ENCODE data around the gene ZNF839. TPM values are rescaled to one million over a fixed set of nuclear protein-coding genes. Genes with fewer than 3 reads are reported as not detected.
"Not testable (repeated sequence)": the region's sequence is repeated elsewhere in the genome, so short reads cannot be mapped to it uniquely, and the experiment has no call there.

The ZNF839 gene
- total RNA-seq, 1 donor, result 12.5 TPM

GRCh38 chr14:102321456-102322422 lies 2.2 kb downstream of the ZNF839 start:
- no peak overlapping the region for H3K4me3 ChIP-seq (ENCODE audit: low read length)
- H3K4me1 ChIP-seq (ENCODE audit: insufficient read depth, low read length), result peaks cover 41% of the 10 kb centered on the region
- no peaks in the 10 kb centered on the region for H3K27me3 ChIP-seq (ENCODE audit: insufficient read depth, low read length)
- H3K9me3 ChIP-seq (ENCODE audit: low read depth, low read length), result no peaks in the 10 kb centered on the region

- Histone ChIP-seq H3K9me3 (ENCODE audit: low read depth, low read length) (no peaks in the 10 kb centered on the region), H3K4me1 (ENCODE audit: insufficient read depth, low read length) (peaks cover 29% of the 10 kb centered on the region), H3K4me3 (ENCODE audit: low read length) (no peak overlapping the region), H3K27me3 (ENCODE audit: insufficient read depth, low read length) (no peaks in the 10 kb centered on the region)
Observed at GRCh38 chr14:102323102-102323501, 3.6 kb downstream of the ZNF839 start.

GRCh38 chr14:102325791-102326345 lies 6.3 kb downstream of the ZNF839 start:
- Histone ChIP-seq H3K27me3 (ENCODE audit: insufficient read depth, low read length) (no peaks in the 10 kb centered on the region), H3K4me3 (ENCODE audit: low read length) (no peak overlapping the region), H3K9me3 (ENCODE audit: low read depth, low read length) (no peaks in the 10 kb centered on the region), H3K4me1 (ENCODE audit: insufficient read depth, low read length) (peaks cover 8% of the 10 kb centered on the region)

GRCh38 chr14:102326583-102326982 lies 7.0 kb downstream of the ZNF839 start:
- Histone ChIP-seq H3K9me3 (ENCODE audit: low read depth, low read length) (no peaks in the 10 kb centered on the region), H3K27me3 (ENCODE audit: insufficient read depth, low read length) (no peaks in the 10 kb centered on the region), H3K4me1 (ENCODE audit: insufficient read depth, low read length) (peaks cover 5% of the 10 kb centered on the region), H3K4me3 (ENCODE audit: low read length) (no peak overlapping the region)

GRCh38 chr14:102329381-102329780 lies 9.8 kb downstream of the ZNF839 start:
- H3K27me3 ChIP-seq (ENCODE audit: insufficient read depth, low read length); H3K4me3 ChIP-seq (ENCODE audit: low read length); H3K9me3 ChIP-seq (ENCODE audit: low read depth, low read length); H3K4me1 ChIP-seq (ENCODE audit: insufficient read depth, low read length): not testable (repeated sequence)

GRCh38 chr14:102330806-102331205 lies 11.3 kb downstream of the ZNF839 start:
- H3K4me1 ChIP-seq (ENCODE audit: insufficient read depth, low read length), result no peaks in the 10 kb centered on the region
- no peaks in the 10 kb centered on the region for H3K27me3 ChIP-seq (ENCODE audit: insufficient read depth, low read length)
- H3K9me3 ChIP-seq (ENCODE audit: low read depth, low read length), result no peaks in the 10 kb centered on the region
- H3K4me3 ChIP-seq (ENCODE audit: low read length), result no peak overlapping the region

- Histone ChIP-seq H3K9me3 (ENCODE audit: low read depth, low read length) (no peaks in the 10 kb centered on the region), H3K27me3 (ENCODE audit: insufficient read depth, low read length) (no peaks in the 10 kb centered on the region), H3K4me3 (ENCODE audit: low read length) (no peak overlapping the region), H3K4me1 (ENCODE audit: insufficient read depth, low read length) (no peaks in the 10 kb centered on the region)
Observed at GRCh38 chr14:102333390-102333789, 13.8 kb downstream of the ZNF839 start.

- no peaks in the 10 kb centered on the region for H3K4me1 ChIP-seq (ENCODE audit: insufficient read depth, low read length)
- no peaks in the 10 kb centered on the region for H3K9me3 ChIP-seq (ENCODE audit: low read depth, low read length)
- H3K4me3 ChIP-seq (ENCODE audit: low read length), result no peak overlapping the region
- H3K27me3 ChIP-seq (ENCODE audit: insufficient read depth, low read length), result no peaks in the 10 kb centered on the region
Observed at GRCh38 chr14:102333795-102334705, 14.5 kb downstream of the ZNF839 start.

GRCh38 chr14:102335163-102335562 lies 15.6 kb downstream of the ZNF839 start:
- Histone ChIP-seq H3K4me1 (ENCODE audit: insufficient read depth, low read length) (no peaks in the 10 kb centered on the region), H3K4me3 (ENCODE audit: low read length) (no peak overlapping the region), H3K27me3 (ENCODE audit: insufficient read depth, low read length) (no peaks in the 10 kb centered on the region), H3K9me3 (ENCODE audit: low read depth, low read length) (no peaks in the 10 kb centered on the region)

GRCh38 chr14:102338724-102339123 lies 19.2 kb downstream of the ZNF839 start:
- Histone ChIP-seq H3K9me3 (ENCODE audit: low read depth, low read length) (no peaks in the 10 kb centered on the region), H3K27me3 (ENCODE audit: insufficient read depth, low read length) (no peaks in the 10 kb centered on the region), H3K4me3 (ENCODE audit: low read length) (no peak overlapping the region), H3K4me1 (ENCODE audit: insufficient read depth, low read length) (no peaks in the 10 kb centered on the region)

- no peaks in the 10 kb centered on the region for H3K4me1 ChIP-seq (ENCODE audit: insufficient read depth, low read length)
- H3K27me3 ChIP-seq (ENCODE audit: insufficient read depth, low read length), result no peaks in the 10 kb centered on the region
- H3K9me3 ChIP-seq (ENCODE audit: low read depth, low read length), result no peaks in the 10 kb centered on the region
- no peak overlapping the region for H3K4me3 ChIP-seq (ENCODE audit: low read length)
Observed at GRCh38 chr14:102341566-102341965, 22.0 kb downstream of the ZNF839 start.

GRCh38 chr14:102342238-102342637 lies 22.7 kb downstream of the ZNF839 start:
- no peaks in the 10 kb centered on the region for H3K4me1 ChIP-seq (ENCODE audit: insufficient read depth, low read length)
- H3K9me3 ChIP-seq (ENCODE audit: low read depth, low read length), result no peaks in the 10 kb centered on the region
- H3K27me3 ChIP-seq (ENCODE audit: insufficient read depth, low read length), result no peaks in the 10 kb centered on the region
- no peak overlapping the region for H3K4me3 ChIP-seq (ENCODE audit: low read length)

GRCh38 chr14:102344084-102344483 lies 24.5 kb downstream of the ZNF839 start:
- H3K4me3 ChIP-seq (ENCODE audit: low read length), result no peak overlapping the region

GRCh38 chr14:102344485-102344884 lies 24.9 kb downstream of the ZNF839 start:
- Histone ChIP-seq H3K27me3 (ENCODE audit: insufficient read depth, low read length) (no peaks in the 10 kb centered on the region), H3K4me3 (ENCODE audit: low read length) (no peak overlapping the region), H3K9me3 (ENCODE audit: low read depth, low read length) (no peaks in the 10 kb centered on the region), H3K4me1 (ENCODE audit: insufficient read depth, low read length) (no peaks in the 10 kb centered on the region)

More at GRCh38 chr14:102344084-102344483, 24.5 kb downstream of the ZNF839 start:
- H3K4me1 ChIP-seq (ENCODE audit: insufficient read depth, low read length), result no peaks in the 10 kb centered on the region
- H3K9me3 ChIP-seq (ENCODE audit: low read depth, low read length), result no peaks in the 10 kb centered on the region
- no peaks in the 10 kb centered on the region for H3K27me3 ChIP-seq (ENCODE audit: insufficient read depth, low read length)

GRCh38 chr14:102345232-102345631 lies 25.7 kb downstream of the ZNF839 start:
- Histone ChIP-seq H3K4me3 (ENCODE audit: low read length) (no peak overlapping the region), H3K9me3 (ENCODE audit: low read depth, low read length) (no peaks in the 10 kb centered on the region), H3K27me3 (ENCODE audit: insufficient read depth, low read length) (no peaks in the 10 kb centered on the region), H3K4me1 (ENCODE audit: insufficient read depth, low read length) (no peaks in the 10 kb centered on the region)

Measured in mononuclear cell (primary cell).